GM18951 (cell line): ENCODE results near the gene CDKN1C.

Source experiments
- POLR2A ChIP-seq: IDR thresholded peaks from 4 replicates; pipeline ENCODE4 v1.6.1; 2011; ENCODE audit warnings: mild to moderate bottlenecking; ENCODE audit not compliant: insufficient read length, insufficient read depth; ENCODE audit errors: extremely low read depth
- in situ Hi-C: fragments of 300-500 bp; cut with MboI; formaldehyde crosslinking; loops from one replicate; pipeline ENCODE4 v1.12.0; 2022; ENCODE audit warnings: low sequenced_read_pairs, mixed read lengths, inconsistent platforms; ENCODE audit not compliant: unreplicated experiment

The CDKN1C gene

GRCh38 chr11:2886191-2886894 is 768 bp upstream of the CDKN1C start:
- in situ Hi-C loops, result loop anchor here (5.0 to 25.0 kb wide), 2 partner anchors 354 to 449 kb away; partner anchors contain the start of genes KCNQ1 and TRPM5
- no peak for TF ChIP-seq POLR2A

- in situ Hi-C loops, result loop anchor here (5.0 to 25.0 kb wide), 2 partner anchors 353 to 448 kb away; partner anchors contain the start of genes KCNQ1 and TRPM5
- TF ChIP-seq POLR2A, result no peak
Measured at GRCh38 chr11:2885017-2885677, 428 bp downstream of the CDKN1C start.

GRCh38 chr11:2883979-2884815 is 1.4 kb downstream of the CDKN1C start:
- in situ Hi-C loops, result loop anchor here (25.0 kb wide), 1 partner anchor 447 kb away; the partner anchor contains the start of genes KCNQ1 and TRPM5
- TF ChIP-seq POLR2A, result no peak

GRCh38 chr11:2883640-2883978 is 2.0 kb downstream of the CDKN1C start:
- in situ Hi-C loops, result loop anchor here (25.0 kb wide), 1 partner anchor 446 kb away; the partner anchor contains the start of genes KCNQ1 and TRPM5
- TF ChIP-seq POLR2A, result no peak

- no peak for TF ChIP-seq POLR2A
- in situ Hi-C loops, result loop anchor here (25.0 kb wide), 1 partner anchor 445 kb away; the partner anchor contains the start of genes KCNQ1 and TRPM5
Measured at GRCh38 chr11:2882396-2883110, 3.0 kb downstream of the CDKN1C start.

- no peak for TF ChIP-seq POLR2A
- in situ Hi-C loops, result loop anchor here (25.0 kb wide), 1 partner anchor 445 kb away; the partner anchor contains the start of genes KCNQ1 and TRPM5
Measured at GRCh38 chr11:2881981-2882375, 3.6 kb downstream of the CDKN1C start.

- in situ Hi-C loops, result loop anchor here (25.0 kb wide), 1 partner anchor 444 kb away; the partner anchor contains the start of genes KCNQ1 and TRPM5
- no peak for TF ChIP-seq POLR2A
Measured at GRCh38 chr11:2881076-2881980, 4.2 kb downstream of the CDKN1C start.

- no peak for TF ChIP-seq POLR2A
- in situ Hi-C loops, result loop anchor here (25.0 kb wide), 1 partner anchor 443 kb away; the partner anchor contains the start of genes KCNQ1 and TRPM5
Measured at GRCh38 chr11:2880646-2881045, 4.9 kb downstream of the CDKN1C start.

- in situ Hi-C loops, result loop anchor here (25.0 kb wide), 1 partner anchor 441 kb away; the partner anchor contains the start of genes KCNQ1 and TRPM5
- TF ChIP-seq POLR2A, result no peak
Measured at GRCh38 chr11:2878782-2879181, 6.8 kb downstream of the CDKN1C start.

- in situ Hi-C loops, result loop anchor here (25.0 kb wide), 1 partner anchor 440 kb away; the partner anchor contains the start of genes KCNQ1 and TRPM5
- no peak for TF ChIP-seq POLR2A
Measured at GRCh38 chr11:2877474-2877873, 8.1 kb downstream of the CDKN1C start.

GRCh38 chr11:2874963-2875362 is 10.6 kb downstream of the CDKN1C start:
- no peak for TF ChIP-seq POLR2A
- in situ Hi-C loops, result loop anchor here (25.0 kb wide), 1 partner anchor 438 kb away; the partner anchor contains the start of genes KCNQ1 and TRPM5
